CD1c-positive myeloid dendritic cell (primary cell): ENCODE measurements around the gene PSMD6.

Experiments used
- DNase-seq: peaks from one replicate; pipeline ENCODE4 v3.0.0-alpha.2; 2016; ENCODE audit errors: extremely low spot score

PSMD6 gene

GRCh38 chr3:64009528-64009927, 13.8 kb downstream of the PSMD6 start:
- DNase-seq: no peak

DNA sequence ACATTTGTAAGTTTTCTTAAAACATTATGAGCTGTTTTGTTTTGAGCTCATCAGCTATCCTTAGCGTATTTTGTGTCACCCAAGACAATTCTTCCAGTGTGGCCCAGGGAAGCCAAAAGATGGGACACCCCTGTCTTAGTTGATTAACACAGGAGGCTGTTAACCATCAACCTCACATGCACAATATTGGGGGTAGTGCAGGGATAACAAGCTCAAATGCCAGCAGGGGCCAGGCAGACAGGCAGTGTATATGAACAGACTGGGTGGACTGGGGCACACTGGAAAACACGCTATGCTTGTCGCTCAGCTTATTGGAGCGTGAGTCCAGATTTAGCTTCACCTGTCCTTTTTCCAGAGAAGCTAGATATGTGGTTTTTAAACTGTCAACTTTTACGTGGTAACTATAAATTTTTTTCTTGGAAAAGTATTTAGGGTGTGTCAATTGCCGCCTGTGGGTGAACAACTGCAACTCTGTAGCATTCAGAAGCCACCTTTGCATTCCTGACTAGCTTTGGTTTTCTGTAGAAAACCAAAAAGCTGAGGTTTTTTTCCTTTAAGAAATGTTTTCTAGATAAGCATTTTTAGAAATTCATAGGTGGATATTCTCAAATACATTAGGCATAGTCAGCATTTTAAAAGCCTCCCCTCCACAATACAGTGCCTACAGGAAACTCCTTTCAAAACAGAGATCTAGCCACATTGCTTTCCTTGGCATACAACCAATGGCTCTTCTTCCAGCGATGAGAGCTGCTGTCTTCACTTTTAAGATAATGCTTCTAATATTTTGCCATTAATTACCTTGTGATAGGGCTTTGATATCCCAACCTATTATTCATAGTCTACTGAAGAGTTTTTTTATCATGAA, 14.6 kb downstream of the PSMD6 start:
- no peak for DNase-seq

GRCh38 chr3:64008017-64008416, 15.3 kb downstream of the PSMD6 start:
- DNase-seq: no peak

DNA sequence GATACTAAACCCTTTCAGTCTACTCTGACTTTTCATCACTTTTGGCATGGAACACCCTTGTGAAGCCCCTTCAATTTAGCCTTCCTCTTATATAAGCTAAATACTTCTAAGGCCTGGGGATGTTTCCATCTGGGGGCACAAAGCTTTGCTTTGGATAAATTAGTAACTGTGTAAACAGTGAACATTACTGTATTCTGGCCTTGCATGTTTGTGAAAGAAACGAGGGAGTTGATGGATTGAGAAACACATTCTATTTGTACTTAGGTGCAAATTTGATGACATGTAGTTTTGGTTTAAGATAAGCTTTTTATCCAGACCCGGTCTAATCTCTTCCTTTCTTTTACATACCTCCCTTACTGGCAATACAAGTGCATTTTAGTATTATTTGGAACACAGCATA, 19.7 kb downstream of the PSMD6 start:
- no peak for DNase-seq

DNA sequence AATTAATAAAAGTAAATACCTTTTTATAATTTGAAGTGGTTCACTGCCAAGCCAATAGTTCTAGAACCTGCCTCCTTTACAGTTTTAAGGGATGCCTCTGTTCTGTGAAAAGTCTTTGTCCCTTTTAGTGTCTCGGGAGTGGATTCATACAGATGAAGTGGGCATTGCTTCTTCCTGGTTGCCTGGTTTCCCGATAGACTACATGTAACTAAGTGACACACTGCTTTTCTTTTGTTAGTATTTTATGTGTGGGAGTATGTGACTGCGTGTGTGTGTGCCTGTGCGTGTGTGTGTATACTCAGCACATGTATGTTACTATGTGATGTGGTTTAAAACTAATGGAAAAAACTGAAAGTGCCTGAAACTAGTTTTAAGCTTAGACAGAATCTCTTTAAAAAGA, 21.1 kb downstream of the PSMD6 start:
- no peak for DNase-seq

DNA sequence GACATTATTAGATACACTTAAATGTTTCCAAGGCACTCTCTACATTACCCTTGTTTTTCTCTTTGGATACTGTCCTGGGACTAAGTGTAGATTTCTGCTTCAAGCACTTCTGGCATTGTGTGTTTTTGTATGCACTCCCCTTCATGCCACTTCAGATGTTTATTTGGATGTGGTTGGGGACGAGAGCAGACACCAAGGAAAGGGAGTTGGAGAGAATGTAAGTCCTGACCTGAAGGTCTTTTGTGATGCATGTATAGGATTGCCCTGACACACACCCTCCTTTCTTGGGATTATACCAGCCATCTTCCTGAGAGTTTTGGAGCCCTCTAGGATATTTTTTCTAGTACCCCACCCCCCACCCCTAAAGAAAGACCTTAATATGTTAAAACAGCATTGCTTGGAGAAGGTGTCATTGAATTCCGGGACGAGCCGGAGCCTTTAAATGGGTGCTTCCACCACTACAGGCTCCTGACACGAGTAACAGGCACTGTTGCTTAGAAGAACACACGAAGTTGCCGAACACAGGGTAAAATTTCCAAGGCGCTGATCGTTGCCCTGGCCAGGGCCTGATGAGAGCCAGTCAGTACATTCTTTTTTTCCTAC, 22.7 kb downstream of the PSMD6 start:
- DNase-seq: no peak

GRCh38 chr3:63998852-63999754, 24.2 kb downstream of the PSMD6 start:
- DNase-seq: no peak

DNA sequence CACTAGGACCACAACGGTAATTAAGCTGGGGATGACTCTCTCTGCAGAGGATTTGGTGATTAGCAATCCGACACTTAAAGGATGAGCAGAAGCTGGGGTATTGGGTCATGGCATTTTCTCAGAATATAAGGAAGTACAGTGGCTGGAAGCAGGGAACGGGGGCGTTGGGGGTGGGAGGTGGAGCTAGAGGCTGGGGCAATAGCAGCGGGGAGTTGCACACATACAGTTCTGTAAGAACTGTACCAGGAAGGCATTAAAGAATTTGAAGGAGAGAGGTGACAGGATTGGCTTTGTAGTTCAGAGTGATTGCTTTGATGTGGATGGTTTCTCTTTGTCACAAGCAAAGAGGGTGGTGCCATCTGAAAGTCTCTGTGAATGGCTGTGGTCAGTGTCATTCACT, 28.2 kb downstream of the PSMD6 start:
- peak; percentile 91 for DNase-seq

DNA sequence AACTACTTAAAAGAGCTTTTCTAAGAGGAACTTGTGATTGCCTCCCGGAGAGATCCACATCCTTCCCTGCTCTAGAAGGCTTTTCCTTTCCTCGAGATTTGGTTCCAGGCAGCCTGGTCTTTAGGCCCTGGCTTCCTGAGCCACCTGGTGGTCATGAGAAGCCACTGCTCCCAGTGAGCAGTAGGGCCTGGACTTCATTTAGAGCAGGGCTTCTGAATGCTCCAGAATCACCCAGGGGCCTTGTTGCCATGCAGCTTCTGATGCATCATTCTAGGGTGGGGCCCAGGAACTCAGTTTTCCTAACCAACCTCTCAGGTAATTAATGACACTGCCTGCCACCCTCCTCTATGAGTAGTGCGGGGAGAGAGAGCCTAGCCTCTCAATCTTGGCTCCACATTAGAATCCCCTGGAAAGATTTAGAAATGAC, 29.6 kb downstream of the PSMD6 start:
- peak; percentile 79 for DNase-seq

- peak; percentile 59 for DNase-seq
Observed at GRCh38 chr3:63992516-63993209, 30.6 kb downstream of the PSMD6 start.

DNA sequence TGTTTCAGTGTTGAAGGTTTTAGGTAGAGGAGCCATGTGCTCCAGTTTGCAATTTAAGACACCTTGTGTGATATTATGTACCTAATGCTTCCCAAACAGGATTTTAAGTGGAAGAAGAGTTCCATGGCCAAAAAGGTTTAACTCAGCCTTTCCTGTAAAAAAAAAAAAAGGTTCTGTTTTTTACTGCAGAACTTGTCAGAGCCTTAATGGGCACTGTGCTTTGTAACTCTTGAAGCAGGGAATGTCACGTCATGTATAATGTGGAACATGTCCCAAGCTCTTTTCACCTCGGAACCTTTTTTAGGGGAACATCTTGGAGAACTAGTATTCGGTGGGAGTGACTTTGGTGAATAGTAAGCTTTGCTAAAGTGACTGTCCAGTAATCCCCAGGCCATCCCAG, 31.6 kb downstream of the PSMD6 start:
- no peak for DNase-seq

DNA sequence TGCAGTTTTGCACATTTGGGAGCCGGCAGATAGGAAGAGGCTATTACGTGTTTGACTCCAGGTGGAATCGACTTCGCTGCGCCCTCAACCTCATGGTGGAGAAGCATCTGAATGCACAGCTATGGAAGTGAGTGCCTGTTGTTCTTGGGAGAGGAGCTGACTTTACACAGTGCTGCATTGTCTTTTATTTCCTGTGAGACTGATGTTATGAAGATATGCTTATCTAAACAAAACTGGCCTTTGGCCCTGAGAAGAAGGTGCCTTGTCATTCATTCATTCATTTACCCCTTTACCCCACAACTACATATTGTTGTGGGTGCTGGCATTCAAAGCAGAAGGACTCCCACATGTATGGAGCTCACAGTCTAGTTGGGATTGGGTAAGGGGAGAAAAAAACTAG, 32.6 kb downstream of the PSMD6 start:
- DNase-seq: no peak

- DNase-seq: no peak
Observed at GRCh38 chr3:63990204-63990603, 33.1 kb downstream of the PSMD6 start.

DNA sequence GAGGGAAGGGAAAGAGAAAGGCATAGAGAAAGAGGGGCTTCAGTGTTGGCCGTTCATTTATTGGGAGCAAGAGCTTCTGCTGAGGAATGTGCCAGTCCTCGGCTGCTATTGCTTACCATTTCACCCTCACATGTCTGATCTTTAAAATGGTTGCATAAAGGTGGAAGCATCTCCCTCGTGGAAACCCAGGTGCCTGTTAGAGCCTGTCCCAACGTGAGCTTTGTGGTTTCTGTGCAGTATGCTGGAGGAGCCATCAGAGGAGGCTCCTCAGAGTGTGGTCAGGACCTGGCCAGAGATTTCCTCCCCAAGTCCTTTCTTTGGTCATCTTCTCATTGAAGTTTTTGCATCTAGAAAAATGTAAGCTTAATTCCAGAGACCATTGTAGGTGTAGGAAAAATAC, 34.4 kb downstream of the PSMD6 start:
- DNase-seq: no peak

DNA sequence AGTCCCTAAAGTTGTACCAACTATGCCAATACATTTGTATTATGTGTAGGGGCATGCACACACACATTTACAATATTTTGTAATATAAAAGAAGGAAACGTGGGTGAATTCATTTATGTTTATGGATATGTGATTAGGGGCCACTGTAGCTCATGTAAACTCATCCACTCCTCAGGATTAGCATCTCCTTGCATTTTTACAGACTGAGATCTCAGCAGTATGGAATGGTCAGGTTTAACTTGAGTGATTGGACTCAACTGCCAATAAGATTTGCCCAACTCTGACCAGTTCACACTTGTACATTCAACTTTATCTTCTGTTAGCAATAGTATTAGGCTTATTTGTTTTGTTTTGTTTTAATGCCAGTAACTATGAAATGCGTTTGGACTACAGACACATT, 36.5 kb downstream of the PSMD6 start:
- no peak for DNase-seq

DNA sequence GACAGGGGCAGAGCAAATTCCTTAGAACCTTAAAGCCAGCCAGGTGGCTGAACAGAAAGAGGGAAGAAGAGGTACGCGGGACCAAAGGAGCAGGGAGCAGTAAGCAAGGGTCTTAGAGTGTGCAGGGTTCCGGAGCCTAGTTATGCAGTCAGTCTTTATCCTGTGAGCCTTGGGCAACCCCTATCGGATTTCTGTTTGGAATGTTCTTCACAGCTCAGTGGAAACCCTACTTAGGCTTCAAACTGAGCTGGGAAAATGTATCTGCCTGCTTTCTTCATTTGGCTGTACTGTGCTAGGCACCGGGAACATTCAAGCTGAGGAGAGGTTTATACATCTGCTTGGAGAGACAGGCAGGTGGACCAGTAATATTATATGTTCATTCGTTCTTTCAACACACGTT, 37.1 kb downstream of the PSMD6 start:
- no peak for DNase-seq

DNA sequence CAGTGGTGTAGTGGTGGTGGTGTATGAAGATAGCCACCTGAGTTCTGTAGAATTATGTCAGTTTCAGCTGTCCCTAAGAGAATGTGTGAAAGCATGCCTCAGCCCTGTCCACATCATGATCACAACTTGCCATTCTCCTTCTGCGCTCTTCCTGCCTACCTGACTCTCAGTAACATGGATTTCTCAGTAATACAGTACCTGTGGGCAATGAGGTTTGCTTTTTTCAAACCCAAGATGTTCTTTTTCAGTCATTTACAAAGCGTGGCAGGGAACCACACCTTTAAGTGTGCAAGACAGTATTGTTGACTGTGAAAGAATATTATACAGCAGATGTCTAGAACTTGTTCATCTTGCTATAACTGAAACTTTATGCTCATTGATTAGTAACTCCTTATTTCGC, 38.9 kb downstream of the PSMD6 start:
- DNase-seq: no peak

- no peak for DNase-seq
Observed at GRCh38 chr3:63981980-63982379, 41.3 kb downstream of the PSMD6 start.

- no peak for DNase-seq
Observed at GRCh38 chr3:63980830-63981498, 42.3 kb downstream of the PSMD6 start.

- no peak for DNase-seq
Observed at GRCh38 chr3:63980019-63980418, 43.3 kb downstream of the PSMD6 start.
